K562 (cell line): ENCODE measurements around the gene DOK1. TPM values are rescaled to one million over a fixed set of nuclear protein-coding genes. Genes with fewer than 3 reads are reported as not detected.

Experiments used
- BRD4 ChIP-seq: fragments of 200-600 bp; sonication (generic); IDR thresholded peaks from 2 replicates; pipeline ENCODE4 v1.6.1; 2017; ENCODE audit warnings: inconsistent platforms
- E2F3 ChIP-seq: fragments of 250-450 bp; sonication (Bioruptor Pico); IDR thresholded peaks from 2 replicates; pipeline ENCODE4 v1.4.0; 2020; ENCODE audit warnings: mild to moderate bottlenecking
- KDM5B ChIP-seq: fragments of 200-600 bp; sonication (generic); IDR thresholded peaks from 2 replicates; pipeline ENCODE4 v1.6.1; 2012; ENCODE audit warnings: low read depth, mild to moderate bottlenecking, moderate library complexity, low read length, control low read depth, inconsistent platforms; ENCODE audit not compliant: insufficient replicate concordance
- POLR2G ChIP-seq: fragments of 200-400 bp; formaldehyde crosslinking; IDR thresholded peaks from 2 replicates; pipeline ENCODE4 v1.6.1; 2017; ENCODE audit warnings: low read depth, mild to moderate bottlenecking, antibody characterized with exemption, low read length, moderate library complexity
- RB1 ChIP-seq: fragments of 450-650 bp; IDR thresholded peaks from 2 replicates; pipeline ENCODE4 v1.6.1; 2017; ENCODE audit warnings: low read depth, mild to moderate bottlenecking
- USF1 ChIP-seq: sonication (generic); formaldehyde crosslinking; IDR thresholded peaks from 2 replicates; pipeline ENCODE4 v1.9.0; 2022; ENCODE audit warnings: mild to moderate bottlenecking, missing genetic modification reagents
- ZNF592 ChIP-seq: fragments of 450-650 bp; IDR thresholded peaks from 2 replicates; pipeline ENCODE4 v1.6.1; 2017; ENCODE audit warnings: antibody characterized with exemption, mild to moderate bottlenecking
- polyA plus RNA-seq, 8 experiments: library from polyadenylated mRNA; depleted of rRNA in 4 of 8; stranded (reverse) in 5 of 8; unstranded in 3 of 8; fragments of >200 nt; fragmentation: Nextera tagmentation in 2 of 8; fragmentation: Illumina TruSeq in 1 of 8; extraction: Ambion mirVana in 2 of 8; extraction: Trizol in 1 of 8; gene quantifications; 2 replicates each; pipeline versions ENCODE4 v1.2.1 to v1.2.3, GENCODE V29; 2011 to 2014; ENCODE audit warnings: inconsistent platforms in 1 of 8, missing spikeins in 1 of 8
- total RNA-seq, 7 experiments: library from RNA; depleted of rRNA in 6 of 7; stranded (reverse); fragments of >200 nt in 6 of 7; fragmentation: Illumina TruSeq in 2 of 7; extraction: Trizol in 2 of 7; gene quantifications; 2 replicates each; pipeline versions ENCODE4 v1.2.1 to v1.2.3, GENCODE V29; 2011 to 2021; ENCODE audit warnings: low replicate concordance in 1 of 7
- TF ChIP-seq, protein P1 (sequence below): IDR thresholded peaks from 3 replicates; pipeline ENCODE4 v1.6.1; 2011; ENCODE audit warnings: borderline replicate concordance, mild to moderate bottlenecking; ENCODE audit not compliant: insufficient read length, insufficient read depth

The DOK1 gene
- total and polyA plus RNA-seq, 9 of the 15 experiments (the other 6 are each of a cell fraction or from before 2014, with no cell fraction given), result 0.59 to 36.4 (median 16.1) TPM

DNA sequence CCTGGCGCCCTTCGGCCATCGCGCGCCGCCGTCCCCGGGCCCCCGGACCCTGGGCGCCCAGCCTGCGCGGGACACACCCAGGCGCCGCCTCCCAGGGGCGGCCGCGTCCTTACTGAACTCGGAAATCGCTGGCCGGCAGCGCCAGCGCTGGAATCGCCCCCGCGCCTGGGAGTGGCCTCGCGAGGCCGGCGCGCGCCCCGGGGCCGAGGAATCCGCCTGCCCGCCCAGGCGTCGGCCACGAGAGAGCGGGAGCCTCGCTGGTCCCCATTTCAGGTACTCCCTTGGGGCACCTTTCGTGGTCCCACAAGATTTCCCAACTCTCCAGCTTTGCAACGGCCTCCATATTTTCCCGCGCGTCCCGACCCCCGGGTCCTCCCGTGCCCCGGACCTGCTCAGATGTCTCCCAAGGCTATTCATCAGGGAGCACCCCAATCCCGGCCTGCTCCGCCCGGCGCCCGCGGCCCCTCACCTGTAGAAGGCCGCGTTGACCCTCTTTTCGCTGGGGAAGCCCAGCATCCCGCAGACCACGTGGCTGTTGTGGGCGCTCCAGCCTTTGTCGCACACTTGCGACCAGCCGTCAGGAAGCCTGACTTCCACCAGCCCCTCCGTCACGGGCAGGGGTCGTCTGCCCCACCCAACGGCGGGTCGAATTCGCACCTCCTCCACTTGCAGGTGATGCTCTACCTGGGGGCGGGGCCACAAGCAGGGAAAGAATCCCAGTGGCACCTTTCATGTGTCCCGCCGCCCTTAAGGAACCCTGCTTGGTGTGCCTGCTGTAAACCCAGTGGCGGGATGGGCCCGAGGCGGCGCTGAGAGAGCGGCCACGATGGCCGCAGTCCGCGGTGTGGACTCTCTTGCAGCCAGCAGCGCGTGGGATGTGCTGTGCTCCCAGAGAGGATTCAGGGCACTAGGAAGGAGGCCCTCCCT lies 5.4 kb upstream of the DOK1 start (continued):
- peak; percentile 86 for TF ChIP-seq RB1
- no peak for TF ChIP-seq KDM5B
- TF ChIP-seq BRD4, result no peak
- TF ChIP-seq ZNF592, result peak; percentile 80
- TF ChIP-seq, protein P1, sequence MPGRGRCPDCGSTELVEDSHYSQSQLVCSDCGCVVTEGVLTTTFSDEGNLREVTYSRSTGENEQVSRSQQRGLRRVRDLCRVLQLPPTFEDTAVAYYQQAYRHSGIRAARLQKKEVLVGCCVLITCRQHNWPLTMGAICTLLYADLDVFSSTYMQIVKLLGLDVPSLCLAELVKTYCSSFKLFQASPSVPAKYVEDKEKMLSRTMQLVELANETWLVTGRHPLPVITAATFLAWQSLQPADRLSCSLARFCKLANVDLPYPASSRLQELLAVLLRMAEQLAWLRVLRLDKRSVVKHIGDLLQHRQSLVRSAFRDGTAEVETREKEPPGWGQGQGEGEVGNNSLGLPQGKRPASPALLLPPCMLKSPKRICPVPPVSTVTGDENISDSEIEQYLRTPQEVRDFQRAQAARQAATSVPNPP, result no peak
- no peak; the same call in 1 of the 2 replicates for TF ChIP-seq E2F3 (CRISPR knock-in tag)
- TF ChIP-seq POLR2G, result peak; percentile 94
- TF ChIP-seq USF1 (CRISPR knock-in tag), result no peak
